Mammary epithelial cell (primary cell): ENCODE measurements around the gene FAT1.

ENCODE experiments used
- EZH2 ChIP-seq: IDR thresholded peaks from 2 replicates; pipeline ENCODE4 v1.6.1; 2012; ENCODE audit warnings: low read length, inconsistent platforms, borderline replicate concordance
- TF ChIP-seq, protein P1 (sequence below), 2 donors: IDR thresholded peaks in 1 of 2; conservative IDR thresholded peaks in 1 of 2; 2 replicates each; pipeline ENCODE4 v1.5.1; 2011 to 2012; ENCODE audit warnings: inconsistent platforms in 2 of 2, low read length in 2 of 2, mild to moderate bottlenecking in 2 of 2, control low read depth in 1 of 2, low read depth in 1 of 2; ENCODE audit not compliant: insufficient read depth in 1 of 2; ENCODE audit errors: extremely low read depth in 1 of 2

- TF ChIP-seq, protein P1, sequence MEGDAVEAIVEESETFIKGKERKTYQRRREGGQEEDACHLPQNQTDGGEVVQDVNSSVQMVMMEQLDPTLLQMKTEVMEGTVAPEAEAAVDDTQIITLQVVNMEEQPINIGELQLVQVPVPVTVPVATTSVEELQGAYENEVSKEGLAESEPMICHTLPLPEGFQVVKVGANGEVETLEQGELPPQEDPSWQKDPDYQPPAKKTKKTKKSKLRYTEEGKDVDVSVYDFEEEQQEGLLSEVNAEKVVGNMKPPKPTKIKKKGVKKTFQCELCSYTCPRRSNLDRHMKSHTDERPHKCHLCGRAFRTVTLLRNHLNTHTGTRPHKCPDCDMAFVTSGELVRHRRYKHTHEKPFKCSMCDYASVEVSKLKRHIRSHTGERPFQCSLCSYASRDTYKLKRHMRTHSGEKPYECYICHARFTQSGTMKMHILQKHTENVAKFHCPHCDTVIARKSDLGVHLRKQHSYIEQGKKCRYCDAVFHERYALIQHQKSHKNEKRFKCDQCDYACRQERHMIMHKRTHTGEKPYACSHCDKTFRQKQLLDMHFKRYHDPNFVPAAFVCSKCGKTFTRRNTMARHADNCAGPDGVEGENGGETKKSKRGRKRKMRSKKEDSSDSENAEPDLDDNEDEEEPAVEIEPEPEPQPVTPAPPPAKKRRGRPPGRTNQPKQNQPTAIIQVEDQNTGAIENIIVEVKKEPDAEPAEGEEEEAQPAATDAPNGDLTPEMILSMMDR (conservative IDR thresholded peaks at IDR 0.05 in 1 of 2, IDR thresholded peaks at IDR 0.05 in 1 of 2; ENCODE audit: extremely low read depth in 1 of 2, insufficient read depth in 1 of 2, low read depth in 1 of 2, low read length in 2 of 2) = no peak
- no peak for TF ChIP-seq EZH2
These were observed 75.8 kb downstream of the FAT1 start for GRCh38 chr4:186647821-186648220.
